Epidermal melanocyte (primary cell): ENCODE data around the gene CCDC74A.
"Not testable (repeated sequence)": the region's sequence is repeated elsewhere in the genome, so short reads cannot be mapped to it uniquely, and the experiment has no call there.

Experiments used
- DNase-seq: peaks from one replicate; pipeline ENCODE4 v3.0.0; 2011; ENCODE audit warnings: low spot score; ENCODE audit not compliant: insufficient read length

The CCDC74A gene

DNA sequence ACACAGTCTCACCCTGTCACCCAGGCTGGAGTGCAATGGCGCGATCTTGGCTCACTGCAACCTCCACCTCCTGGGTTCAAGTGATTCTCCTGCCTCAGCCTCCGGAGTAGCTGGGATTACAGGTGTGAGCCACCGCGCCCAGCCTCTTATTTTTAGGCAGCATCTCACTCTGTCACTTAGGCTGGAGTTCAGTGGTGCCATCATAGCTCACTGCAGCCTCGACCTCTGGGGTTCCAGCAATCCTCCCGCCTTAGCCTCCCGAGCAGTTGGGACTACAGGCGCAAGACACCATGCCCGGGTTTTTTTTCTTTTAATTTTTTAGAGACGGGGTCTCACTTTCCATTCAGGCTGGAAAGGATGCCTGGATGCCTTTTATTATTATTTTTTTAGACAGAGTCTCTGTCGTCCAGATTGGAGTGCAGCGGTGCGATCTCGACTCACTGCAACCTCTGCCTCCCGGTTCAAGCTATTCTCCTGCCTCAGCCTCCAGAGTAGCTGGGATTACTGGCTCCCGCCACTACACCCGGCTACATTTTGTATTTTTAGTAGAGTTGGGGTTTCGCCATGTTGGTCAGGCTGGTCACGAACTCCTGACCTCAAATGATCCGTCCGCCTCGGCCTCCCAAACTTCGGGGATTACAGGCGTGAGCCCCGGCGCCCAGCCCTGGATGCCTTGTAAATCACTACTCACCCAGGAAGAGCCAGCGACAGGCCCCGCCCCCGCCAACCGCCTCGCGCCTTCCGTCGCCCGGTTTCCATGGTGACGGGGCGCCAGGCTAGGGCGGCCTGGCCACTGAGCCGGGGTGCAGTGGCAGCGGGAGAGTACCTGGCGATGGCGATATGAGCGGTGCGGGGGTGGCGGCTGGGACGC, at the start of gene CCDC74A:
Gene CCDC74A, plus strand, starts transcription at position 758 of the 871 bp plus-strand sequence. Its CDS starts 83 bp downstream, at position 841.
- DNase-seq = not testable (repeated sequence)

DNA sequence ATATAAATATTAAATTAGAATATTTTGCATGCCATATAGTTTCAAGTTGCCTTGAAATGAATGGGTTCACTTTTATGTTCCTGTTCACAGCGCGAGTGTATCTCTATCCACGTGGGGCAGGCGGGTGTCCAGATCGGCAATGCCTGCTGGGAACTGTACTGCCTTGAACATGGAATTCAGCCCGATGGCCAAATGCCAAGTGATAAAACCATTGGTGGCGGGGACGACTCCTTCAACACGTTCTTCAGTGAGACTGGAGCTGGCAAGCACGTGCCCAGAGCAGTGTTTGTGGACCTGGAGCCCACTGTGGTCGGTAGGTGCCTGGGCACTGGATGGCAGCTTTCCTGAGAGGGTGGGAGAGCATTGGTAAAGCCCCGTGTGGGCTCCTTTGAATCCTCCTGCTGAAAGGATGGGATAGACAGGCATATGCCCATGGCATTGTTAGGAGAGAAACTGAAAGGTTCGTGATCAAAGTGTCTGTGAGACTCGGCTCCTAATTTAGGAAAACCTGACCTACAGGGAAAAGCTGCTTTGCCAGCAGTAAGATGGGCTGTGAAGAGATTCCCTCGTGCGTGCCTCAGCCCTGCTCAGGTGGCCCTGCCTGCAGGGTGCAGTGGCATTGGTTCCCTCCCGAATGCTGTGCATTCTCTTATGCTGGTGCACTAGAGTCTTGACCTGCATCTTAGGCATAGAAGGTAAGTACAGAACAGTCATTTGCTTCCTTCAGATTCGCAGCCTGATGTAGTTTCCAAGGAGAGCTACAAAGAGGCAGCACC, 49.4 kb upstream of the CCDC74A start:
- DNase-seq = not testable (repeated sequence)

GRCh38 chr2:131478850-131479461, 48.7 kb upstream of the CCDC74A start:
- not testable (repeated sequence) for DNase-seq

DNA sequence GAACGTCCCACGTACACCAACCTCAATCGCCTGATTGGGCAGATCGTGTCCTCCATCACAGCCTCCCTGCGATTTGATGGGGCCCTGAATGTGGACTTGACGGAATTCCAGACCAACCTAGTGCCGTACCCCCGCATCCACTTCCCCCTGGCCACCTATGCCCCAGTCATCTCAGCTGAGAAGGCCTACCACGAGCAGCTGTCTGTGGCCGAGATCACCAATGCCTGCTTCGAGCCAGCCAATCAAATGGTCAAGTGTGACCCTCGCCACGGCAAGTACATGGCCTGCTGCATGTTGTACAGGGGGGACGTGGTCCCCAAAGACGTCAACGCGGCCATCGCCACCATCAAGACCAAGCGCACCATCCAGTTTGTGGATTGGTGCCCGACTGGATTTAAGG, 47.3 kb upstream of the CCDC74A start:
- DNase-seq = not testable (repeated sequence)

GRCh38 chr2:131482506-131483155, 45.1 kb upstream of the CCDC74A start:
- not testable (repeated sequence) for DNase-seq

- not testable (repeated sequence) for DNase-seq
Measured at GRCh38 chr2:131483981-131484820, 43.5 kb upstream of the CCDC74A start.

- DNase-seq = not testable (repeated sequence)
Measured at GRCh38 chr2:131484906-131485460, 42.7 kb upstream of the CCDC74A start.

DNA sequence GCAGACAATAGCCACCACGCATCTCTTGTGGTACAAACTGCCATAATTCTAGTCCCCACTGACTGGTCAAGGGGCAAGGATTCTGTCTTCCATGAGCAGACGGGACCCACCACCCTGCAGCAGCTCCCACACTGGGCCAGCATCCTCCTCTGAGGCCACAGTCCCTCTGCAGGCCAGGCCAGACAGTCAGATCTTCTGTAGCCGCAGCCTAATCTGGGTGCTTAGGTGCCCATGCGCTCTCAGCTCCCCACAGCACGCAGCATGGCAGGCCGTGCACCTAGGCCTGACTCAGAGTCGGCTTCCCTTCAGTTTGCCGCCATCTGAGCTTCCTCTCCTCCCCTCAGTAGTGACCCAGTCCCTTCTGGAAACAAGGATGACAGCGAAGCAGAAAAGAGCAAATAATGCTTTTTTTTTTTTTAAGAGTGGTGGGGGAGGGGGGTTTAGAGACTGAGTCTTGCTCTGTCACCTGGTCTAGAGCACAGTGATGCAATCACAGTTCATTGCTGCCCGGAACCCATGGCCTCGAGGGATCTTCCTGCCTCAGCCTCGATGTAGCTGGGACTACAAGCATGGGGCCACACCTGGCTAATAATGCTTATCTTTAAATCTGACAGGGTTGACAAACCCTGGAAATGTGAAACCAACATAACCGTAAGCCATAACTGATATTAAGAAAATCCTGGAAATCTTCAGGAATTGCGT, 41.3 kb upstream of the CCDC74A start:
- DNase-seq = not testable (repeated sequence)

GRCh38 chr2:131488306-131489205, 39.1 kb upstream of the CCDC74A start:
- no peak for DNase-seq

GRCh38 chr2:131490616-131491468, 36.8 kb upstream of the CCDC74A start:
- not testable (repeated sequence) for DNase-seq

DNA sequence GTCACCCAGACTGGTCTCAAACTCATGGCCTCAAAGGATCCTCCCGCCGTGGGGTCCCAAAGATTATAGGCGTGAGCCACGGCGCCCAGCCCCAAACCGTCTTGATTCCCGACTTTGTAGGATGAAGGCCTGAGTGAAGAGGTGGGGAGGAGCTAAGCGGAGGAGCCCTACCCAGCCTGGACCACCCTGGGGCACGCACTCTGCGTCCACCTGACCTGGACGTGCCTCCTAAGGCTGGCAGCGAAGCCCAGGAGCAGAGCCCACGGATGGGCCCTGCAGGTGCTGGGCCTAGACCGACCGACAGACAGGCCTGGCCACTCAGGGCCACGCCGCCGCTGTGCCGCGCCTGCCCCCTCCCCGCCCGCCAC, 36.2 kb upstream of the CCDC74A start:
- DNase-seq = not testable (repeated sequence)

DNA sequence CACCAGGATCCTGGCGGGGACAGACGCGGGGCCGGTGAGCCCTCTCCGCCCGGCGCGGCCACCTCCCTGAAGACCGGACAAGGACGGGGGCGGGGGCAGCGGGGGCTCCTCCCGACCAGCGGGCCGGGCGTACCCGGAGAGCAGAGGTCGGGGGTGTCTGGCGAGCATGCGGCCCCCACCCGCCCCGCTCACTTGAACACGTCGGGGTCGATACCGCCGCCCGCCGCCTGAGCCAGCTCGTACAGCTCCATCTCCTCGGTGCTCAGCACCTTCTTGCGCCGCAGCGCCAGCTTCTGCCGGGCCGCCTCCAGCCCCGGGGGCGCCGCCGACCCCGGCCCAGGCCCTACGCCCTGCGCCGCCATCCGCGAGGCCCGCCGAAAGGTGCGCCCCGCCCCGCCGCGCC, 35.7 kb upstream of the CCDC74A start, which contains the start of gene MZT2A:
Gene MZT2A, minus strand, starts transcription at position 383 of the 403 bp plus-strand sequence. Its CDS starts 21 bp downstream, at position 362.
- not testable (repeated sequence) for DNase-seq

- DNase-seq = peak; percentile 99
Measured at GRCh38 chr2:131492418-131493198, 35.1 kb upstream of the CCDC74A start.

- no peak for DNase-seq
Measured at GRCh38 chr2:131493199-131493968, 34.3 kb upstream of the CCDC74A start.

- DNase-seq = not testable (repeated sequence)
Measured at GRCh38 chr2:131495506-131495905, 32.2 kb upstream of the CCDC74A start.
